RWPE2 (cell line): ENCODE results near the gene IRF2.

Source experiments
- ATAC-seq: fragments of 200-7000 bp; cut with Tn5 transposase; 3 replicates; pipeline ENCODE4 v1.9.1; 2021; ENCODE audit warnings: low read depth
- DNase-seq: peaks from one replicate; pipeline ENCODE4 v3.0.0-alpha.2; 2020; ENCODE audit warnings: low spot score
- H3K27ac ChIP-seq: fragments of 450-650 bp; 2 replicates; pipeline ENCODE4 v1.5.1; 2017; ENCODE audit warnings: mild to moderate bottlenecking; ENCODE audit not compliant: poor library complexity, severe bottlenecking
- H3K27me3 ChIP-seq: fragments of 250-450 bp; sonication (Bioruptor Pico); 2 replicates; pipeline ENCODE4 v1.5.1; 2021; ENCODE audit warnings: mild to moderate bottlenecking, moderate library complexity; ENCODE audit not compliant: insufficient read depth, poor library complexity, severe bottlenecking
- H3K36me3 ChIP-seq: fragments of 250-450 bp; sonication (Bioruptor Pico); 2 replicates; pipeline ENCODE4 v1.5.1; 2020; ENCODE audit warnings: low read depth, mild to moderate bottlenecking, moderate library complexity
- H3K4me1 ChIP-seq: fragments of 250-450 bp; sonication (Bioruptor Pico); 2 replicates; pipeline ENCODE4 v1.5.1; 2021; ENCODE audit warnings: mild to moderate bottlenecking, moderate library complexity; ENCODE audit not compliant: insufficient read depth, poor library complexity, severe bottlenecking
- H3K4me3 ChIP-seq: fragments of 250-450 bp; sonication (Bioruptor Pico); 2 replicates; pipeline ENCODE4 v1.5.1; 2021; ENCODE audit warnings: mild to moderate bottlenecking, moderate library complexity; ENCODE audit not compliant: severe bottlenecking
- H3K9me3 ChIP-seq: fragments of 250-450 bp; sonication (Bioruptor Pico); 2 replicates; pipeline ENCODE4 v1.5.1; 2021; ENCODE audit warnings: mild to moderate bottlenecking, moderate library complexity; ENCODE audit not compliant: severe bottlenecking
- CTCF ChIP-seq: fragments of 450-650 bp; IDR thresholded peaks from one replicate; pipeline ENCODE4 v1.5.1; 2017; ENCODE audit warnings: mild to moderate bottlenecking, moderate library complexity; ENCODE audit not compliant: poor library complexity, severe bottlenecking

IRF2 gene

GRCh38 chr4:184400891-184401290, 73.5 kb downstream of the IRF2 start:
- Histone ChIP-seq H3K27ac (peak overlapping the region; percentile 75), H3K27me3 (no peaks in the 10 kb centered on the region), H3K9me3 (no peaks in the 10 kb centered on the region), H3K4me3 (no peak overlapping the region), H3K36me3 (peaks cover 54% of the 10 kb centered on the region), H3K4me1 (peaks cover 25% of the 10 kb centered on the region)
- ATAC-seq (peak; percentile 79), DNase-seq (no peak)
- peak; percentile 1 for TF ChIP-seq CTCF

- ATAC-seq (peak; percentile 83), DNase-seq (no peak)
- H3K4me1 ChIP-seq: peaks cover 25% of the 10 kb centered on the region
- no peaks in the 10 kb centered on the region for H3K9me3 ChIP-seq
- TF ChIP-seq CTCF: peak; percentile 28
- H3K27me3 ChIP-seq: no peaks in the 10 kb centered on the region
- H3K4me3 ChIP-seq: no peak overlapping the region
- peak overlapping the region; percentile 75 for H3K27ac ChIP-seq
- H3K36me3 ChIP-seq: peaks cover 50% of the 10 kb centered on the region
Measured at GRCh38 chr4:184400375-184400870, 73.9 kb downstream of the IRF2 start.

GRCh38 chr4:184399512-184399908, 74.8 kb downstream of the IRF2 start:
- ATAC-seq (no peak), DNase-seq (no peak)
- H3K4me1 ChIP-seq: peaks cover 25% of the 10 kb centered on the region
- TF ChIP-seq CTCF: no peak
- H3K4me3 ChIP-seq: no peak overlapping the region
- peaks cover 46% of the 10 kb centered on the region for H3K36me3 ChIP-seq
- H3K27ac ChIP-seq: peak overlapping the region; percentile 75
- no peaks in the 10 kb centered on the region for H3K27me3 ChIP-seq
- H3K9me3 ChIP-seq: no peaks in the 10 kb centered on the region

- TF ChIP-seq CTCF: no peak
- H3K27ac ChIP-seq: no peak overlapping the region
- ATAC-seq (no peak), DNase-seq (no peak)
- H3K4me1 ChIP-seq: peaks cover 25% of the 10 kb centered on the region
- no peaks in the 10 kb centered on the region for H3K9me3 ChIP-seq
- no peak overlapping the region for H3K4me3 ChIP-seq
- no peaks in the 10 kb centered on the region for H3K27me3 ChIP-seq
- peaks cover 42% of the 10 kb centered on the region for H3K36me3 ChIP-seq
Measured at GRCh38 chr4:184398741-184399511, 75.4 kb downstream of the IRF2 start.
